Fibroblast of gingiva (primary cell): ENCODE data around the gene HOXB5.

Experiments
- DNase-seq: peaks from one replicate; pipeline ENCODE4 v3.0.0-alpha.2; 2011; ENCODE audit warnings: low read depth

The HOXB5 gene

DNA sequence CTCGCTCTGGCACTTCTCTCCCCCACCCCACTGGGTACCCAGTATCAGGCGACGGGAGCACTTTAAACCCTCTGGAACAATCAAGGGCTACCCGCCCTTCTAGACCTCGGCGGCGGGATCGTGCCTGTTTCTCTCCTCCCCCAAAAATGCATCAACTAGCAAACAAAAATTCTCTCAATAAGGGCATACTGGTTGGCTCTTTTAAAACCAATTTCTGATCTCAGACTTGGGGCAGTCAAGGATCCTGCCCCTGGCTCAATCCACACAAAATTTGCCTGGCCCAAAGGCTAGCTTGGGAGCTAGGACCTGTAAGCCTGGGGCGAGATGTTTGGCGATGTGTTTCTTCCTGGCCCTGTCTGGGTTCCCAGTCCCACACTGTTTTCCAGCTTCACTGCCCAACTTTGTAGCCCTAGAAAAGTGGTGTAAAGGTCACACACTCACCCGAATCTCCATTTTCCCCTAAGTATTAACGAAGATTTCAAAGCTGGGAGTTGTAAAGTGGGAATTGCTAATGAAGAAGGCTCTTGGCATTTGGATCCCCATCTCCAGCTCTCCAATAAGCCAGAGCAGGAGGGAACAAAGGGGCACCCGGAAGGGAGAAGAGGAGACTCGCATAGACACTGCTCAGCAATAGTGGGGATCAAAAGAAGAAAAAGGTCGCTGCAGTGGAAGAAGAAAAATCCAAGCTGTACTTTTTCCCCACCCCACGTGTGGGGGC lies 34.3 kb downstream of the HOXB5 start:
- DNase-seq, result no peak

- DNase-seq, result no peak
Observed at GRCh38 chr17:48558831-48559121, 34.8 kb downstream of the HOXB5 start.

DNA sequence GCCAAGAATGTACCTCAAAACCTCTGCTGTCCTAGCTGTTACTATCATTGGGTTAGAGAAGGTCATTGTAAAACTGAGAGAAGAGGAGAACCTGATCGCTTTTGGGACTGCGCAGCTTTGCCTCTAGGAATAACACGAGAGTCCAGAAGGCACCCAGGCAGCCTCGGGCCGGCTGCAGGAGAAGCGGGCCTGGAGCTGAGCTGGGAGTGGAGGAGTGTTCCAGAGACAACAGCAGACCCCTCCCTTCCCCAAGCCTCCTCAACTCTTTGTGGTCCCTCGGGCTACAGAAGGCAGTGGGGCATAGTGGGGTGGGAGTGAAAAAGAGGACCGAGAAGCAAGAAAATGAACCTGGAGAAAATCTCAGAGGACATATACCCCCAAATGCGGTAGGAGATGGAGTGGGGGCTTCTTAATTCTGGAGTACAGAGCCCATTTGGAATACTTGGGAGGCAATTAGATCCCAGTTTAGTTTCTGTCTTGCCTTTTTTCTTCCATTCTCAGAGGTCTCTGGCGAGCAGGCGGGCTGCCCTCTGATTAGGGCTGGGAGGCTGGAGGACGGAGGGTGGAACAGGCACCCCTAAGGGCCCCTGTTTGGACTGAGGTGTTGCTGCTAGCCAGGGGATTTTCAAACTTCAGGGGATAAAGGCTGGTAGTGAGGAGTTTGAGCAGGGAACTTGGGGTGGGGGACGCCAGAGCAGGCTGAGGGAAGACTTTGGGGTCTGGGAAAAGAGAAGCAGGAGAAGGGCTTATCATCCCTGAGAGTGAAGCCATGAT lies 35.3 kb downstream of the HOXB5 start:
- DNase-seq, result no peak

GRCh38 chr17:48556576-48557401 lies 36.8 kb downstream of the HOXB5 start:
- no peak for DNase-seq

GRCh38 chr17:48556229-48556575 lies 37.4 kb downstream of the HOXB5 start:
- no peak for DNase-seq

GRCh38 chr17:48555258-48556228 lies 38.0 kb downstream of the HOXB5 start:
- DNase-seq, result no peak

DNA sequence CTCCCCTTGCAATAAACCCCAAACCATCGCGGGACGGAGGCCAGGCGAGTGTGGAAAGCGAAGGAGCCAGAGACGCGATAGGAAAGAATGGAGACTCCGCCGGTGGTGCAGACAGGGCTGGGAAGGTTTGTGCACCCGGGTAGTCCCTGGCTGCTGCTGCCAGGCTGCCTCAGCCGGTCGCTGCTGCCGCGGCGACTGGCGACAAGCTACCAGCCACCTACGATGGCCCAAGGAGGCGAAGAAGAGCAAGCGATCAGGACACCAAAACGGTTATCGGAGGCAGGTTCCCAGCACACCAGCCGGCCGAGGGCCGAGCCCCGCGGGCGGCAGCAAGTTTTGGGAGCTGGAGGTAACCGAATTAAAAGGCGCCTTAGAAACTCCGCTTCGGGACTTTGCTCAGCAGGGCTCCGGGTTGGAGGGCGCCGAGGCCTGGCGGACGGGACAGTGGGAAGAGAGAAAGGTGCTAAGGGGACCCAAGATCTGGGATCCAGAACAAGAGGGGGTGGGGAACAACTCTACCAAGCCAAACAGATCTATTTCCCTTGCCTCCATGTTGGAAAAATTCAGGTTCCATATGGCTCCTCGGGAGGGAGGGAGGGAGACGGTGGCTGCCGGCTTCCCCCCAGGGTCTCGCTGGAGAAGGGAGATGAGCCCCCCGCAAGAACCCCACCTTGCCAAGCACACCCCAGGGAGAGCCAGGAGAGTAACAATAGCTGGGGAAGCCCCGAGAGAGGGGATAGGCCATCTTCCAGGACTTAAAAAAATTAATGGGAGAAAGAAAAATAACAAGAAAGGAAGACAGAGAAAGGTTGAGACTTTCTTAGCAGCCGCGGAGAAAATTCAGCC lies 38.9 kb downstream of the HOXB5 start:
- no peak for DNase-seq

DNA sequence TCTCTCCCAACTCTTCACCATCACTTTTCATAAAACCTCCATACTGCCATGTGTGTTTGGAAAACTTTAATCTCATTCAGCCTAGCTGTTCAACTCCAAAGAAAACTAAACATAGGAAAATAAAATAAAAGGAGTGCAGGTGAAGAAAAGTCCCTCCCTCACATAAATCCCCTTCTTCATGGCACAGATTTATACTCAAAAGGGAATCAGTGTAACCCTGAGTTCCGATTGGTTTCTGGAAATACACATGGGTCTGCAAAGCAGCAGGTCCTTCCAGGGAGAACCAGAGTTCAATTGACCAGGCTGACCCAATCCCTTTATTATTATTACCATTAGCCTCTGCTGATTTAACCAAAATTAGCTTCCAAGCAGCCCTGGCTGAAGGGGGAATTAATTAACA lies 39.8 kb downstream of the HOXB5 start:
- no peak for DNase-seq

DNA sequence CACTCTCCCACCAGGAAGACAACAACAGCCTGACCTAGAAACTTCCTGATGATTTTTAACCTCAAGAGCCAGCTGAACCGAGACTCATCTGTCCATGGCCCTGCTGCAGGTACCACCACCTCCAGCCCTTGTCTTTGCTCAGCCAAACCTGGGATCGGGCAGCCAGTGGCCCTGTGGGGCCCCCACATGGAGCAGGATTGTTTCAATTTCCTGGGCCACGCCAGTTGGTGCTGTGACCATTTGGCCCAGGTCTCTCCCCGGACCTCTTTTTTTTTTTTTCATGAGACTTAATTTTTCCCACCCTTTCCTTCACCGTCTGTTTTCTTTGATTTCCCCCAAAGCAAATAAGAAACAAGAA lies 40.4 kb downstream of the HOXB5 start:
- DNase-seq, result no peak

- no peak for DNase-seq
Observed at GRCh38 chr17:48552466-48553189, 41.0 kb downstream of the HOXB5 start.

DNA sequence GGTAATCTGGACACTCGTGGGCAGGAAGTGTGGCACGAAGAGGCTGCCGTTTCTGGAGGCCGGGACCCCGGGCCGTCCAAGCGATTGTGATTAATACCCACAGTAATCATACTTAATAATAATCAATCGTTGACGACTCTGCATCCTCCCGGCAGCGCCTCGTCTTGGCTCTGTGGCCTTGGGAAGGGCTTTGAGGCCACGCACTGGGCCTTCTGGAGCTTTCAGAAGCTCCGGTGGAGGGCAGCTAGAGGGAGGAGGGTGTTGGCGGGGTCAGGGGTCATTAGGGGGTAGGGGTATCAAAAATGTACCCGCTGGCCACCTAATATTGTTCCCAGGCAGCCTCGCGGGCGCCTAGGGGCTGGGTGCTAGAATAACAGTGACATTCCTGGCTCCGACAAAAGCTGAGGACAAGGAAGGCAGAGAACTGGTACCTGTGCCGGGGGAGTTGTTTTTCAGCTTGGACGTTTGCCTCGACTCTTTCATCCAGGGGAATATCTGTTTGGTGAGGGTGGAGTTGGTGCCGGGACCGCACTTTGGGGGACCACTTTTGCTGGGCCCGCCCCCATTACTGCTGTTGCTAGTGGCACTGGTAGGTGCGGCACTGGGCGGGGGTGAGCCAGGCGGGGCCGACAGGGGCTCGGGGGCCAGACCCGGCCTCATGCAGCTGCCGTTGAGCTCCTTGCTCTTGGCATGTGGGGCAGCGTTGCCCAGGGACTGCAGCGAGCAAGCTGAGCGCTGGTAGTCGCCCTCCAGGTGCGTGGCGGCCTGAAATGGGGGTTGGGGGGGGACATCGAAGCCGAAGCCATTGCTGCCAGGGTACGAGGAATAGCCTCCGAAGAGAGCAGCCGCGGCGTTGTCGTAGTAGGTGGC lies 41.7 kb downstream of the HOXB5 start:
- no peak for DNase-seq

- no peak for DNase-seq
Observed at GRCh38 chr17:48551214-48551555, 42.4 kb downstream of the HOXB5 start.

DNA sequence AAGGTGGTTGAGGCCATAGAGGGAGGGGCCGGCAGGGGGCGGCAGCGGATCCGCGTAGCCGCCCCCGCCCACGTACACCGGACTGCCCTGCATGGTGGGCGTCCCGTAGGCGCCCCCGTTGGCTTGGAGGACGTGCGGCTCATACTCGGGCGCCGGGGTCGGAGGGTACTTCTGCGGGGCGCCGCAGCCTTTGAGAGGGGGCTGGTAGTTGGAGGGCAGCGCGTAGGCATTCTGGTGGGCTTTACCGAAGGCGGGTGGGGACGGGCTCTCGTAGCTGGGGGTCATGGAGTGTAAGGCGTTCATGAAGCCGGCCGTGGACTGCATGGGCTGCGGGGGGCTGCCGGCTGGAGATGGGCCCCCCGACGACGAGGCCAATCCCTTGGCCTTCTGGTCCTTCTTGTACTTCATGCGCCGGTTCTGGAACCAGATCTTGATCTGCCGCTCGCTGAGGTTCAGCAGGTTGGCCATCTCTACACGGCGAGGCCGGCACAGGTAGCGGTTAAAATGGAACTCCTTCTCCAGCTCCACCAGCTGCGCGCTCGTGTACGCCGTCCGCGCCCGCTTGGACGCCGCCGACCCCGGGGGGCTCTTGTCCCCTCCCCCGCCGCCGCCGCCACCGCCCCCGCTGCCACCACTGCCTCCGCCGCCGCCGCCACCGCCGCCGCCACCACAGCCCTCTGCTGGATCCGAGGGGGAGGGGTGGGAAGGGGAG lies 42.9 kb downstream of the HOXB5 start:
- no peak for DNase-seq

DNA sequence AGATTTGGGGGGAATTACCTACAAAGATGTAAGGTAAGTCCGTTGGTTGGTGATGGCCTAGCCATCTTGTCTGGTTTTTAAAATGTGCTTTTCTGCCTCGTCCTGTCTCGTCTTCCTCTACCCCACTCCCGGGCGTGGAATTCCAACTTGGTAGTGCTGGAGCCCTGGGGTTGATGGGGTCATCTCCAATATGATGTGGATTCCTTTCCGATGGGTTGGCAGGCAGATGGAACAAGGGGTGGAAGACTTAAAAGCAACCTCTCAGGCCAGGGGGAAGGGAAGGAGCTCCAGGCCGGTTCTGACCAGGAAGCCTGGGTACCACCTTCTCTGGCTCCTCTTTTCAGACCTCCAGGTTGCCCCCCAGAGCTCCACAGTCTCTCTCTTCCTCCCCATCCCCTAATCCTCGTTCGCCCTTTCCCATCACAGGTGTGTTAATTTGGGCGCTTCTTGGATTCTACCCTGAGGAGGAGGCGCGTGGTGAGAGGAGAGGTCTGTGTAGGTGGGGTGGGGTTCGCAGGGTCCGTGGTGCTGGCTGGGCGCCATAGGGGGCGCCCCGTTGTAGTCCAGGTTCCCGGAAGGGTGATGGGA lies 43.6 kb downstream of the HOXB5 start:
- no peak for DNase-seq

DNA sequence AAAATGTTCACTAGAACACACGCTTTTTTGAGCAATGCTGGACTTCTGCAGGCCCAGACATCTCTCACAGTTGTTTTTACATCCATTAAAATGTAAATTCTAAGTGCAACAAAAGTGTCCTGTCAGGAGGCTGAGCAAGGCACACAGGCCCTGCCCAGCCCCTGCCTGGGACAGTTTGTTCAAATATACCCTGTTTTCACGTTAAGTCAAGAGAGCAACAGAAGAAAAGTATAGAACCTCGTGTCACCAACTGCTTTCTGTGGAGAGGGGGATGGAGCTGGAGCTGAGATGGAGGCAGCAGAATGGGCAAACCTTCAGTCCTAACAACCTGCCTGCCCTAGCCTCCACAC lies 44.3 kb downstream of the HOXB5 start:
- no peak for DNase-seq

GRCh38 chr17:48548523-48549280 lies 44.9 kb downstream of the HOXB5 start:
- no peak for DNase-seq

DNA sequence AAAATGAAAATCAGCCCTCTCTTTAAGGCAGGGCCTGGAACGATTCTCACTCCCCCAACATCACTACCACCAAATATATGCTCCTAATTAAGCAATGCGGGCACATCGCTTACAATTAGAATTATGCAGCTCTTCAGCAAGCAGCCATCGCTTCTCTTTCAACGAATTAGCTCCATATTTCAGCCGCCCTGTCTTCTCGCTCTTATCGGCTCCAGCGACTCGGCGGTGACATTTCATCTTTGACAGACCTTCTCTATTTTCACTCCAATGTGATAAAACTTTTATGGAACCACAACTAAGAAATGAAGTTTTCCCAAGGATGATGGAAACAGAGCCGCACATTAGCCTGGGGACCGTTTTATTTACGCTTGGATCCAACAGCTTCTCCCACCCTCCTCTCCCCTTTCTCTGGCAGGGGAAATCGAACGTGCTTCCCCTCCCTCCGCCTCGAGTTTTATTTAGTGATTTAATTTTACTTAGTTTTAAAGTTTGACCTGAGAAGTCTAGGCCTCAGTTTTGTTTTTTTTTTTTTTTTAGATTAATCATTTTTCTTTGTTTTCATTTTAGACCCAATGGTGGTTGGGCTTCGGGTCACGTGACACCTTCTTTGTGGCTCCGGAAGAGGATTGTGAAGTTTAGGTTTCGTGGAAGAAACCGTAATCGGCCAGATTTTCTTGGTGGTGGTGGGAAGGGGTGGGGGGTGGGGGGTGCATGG lies 45.6 kb downstream of the HOXB5 start:
- no peak for DNase-seq
